SH-SY5Y (cell line): ENCODE measurements around the gene MINDY2.

Source experiments
- GATA2 ChIP-seq: IDR thresholded peaks from 2 replicates; pipeline ENCODE4 v1.6.1; 2011; ENCODE audit warnings: mild to moderate bottlenecking, low read depth, low read length
- GATA3 ChIP-seq: IDR thresholded peaks from 2 replicates; pipeline ENCODE4 v1.6.1; 2011; ENCODE audit warnings: low read depth, mild to moderate bottlenecking, low read length, moderate library complexity

GRCh38 chr15:58731756-58732535 lies 39.2 kb upstream of the MINDY2 start:
- TF ChIP-seq GATA3: no peak
- TF ChIP-seq GATA2: no peak
